NOMO-1 (cell line): ENCODE data around the gene MYO1H.
"Not testable (repeated sequence)": the region's sequence is repeated elsewhere in the genome, so short reads cannot be mapped to it uniquely, and the experiment has no call there.

ENCODE experiments used
- DNase-seq, 2 experiments: peaks; one replicate each; lab custom pipeline; 2025; ENCODE audit not compliant: unreplicated experiment in 2 of 2; lab: John Stamatoyannopoulos, UW

Gene MYO1H

DNA sequence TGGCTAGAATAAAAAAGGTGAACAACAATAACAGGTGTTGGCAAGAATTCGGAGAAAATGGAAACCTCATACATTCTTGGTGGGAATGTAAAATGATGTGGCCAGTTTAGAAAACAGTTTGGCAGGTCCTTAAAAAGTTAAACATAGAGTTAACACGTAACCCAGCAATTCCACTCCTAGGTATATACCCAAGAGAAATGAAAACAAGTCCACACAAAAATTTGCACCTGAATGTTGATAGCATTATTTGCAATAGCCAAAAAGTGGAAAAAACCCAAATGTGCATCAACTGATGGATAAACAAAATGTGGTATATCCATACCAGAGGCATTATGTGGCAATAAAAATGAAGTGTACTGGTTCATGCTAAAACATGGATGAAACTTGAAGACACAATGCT lies 2.3 kb upstream of the MYO1H start:
- DNase-seq, result no peak

DNA sequence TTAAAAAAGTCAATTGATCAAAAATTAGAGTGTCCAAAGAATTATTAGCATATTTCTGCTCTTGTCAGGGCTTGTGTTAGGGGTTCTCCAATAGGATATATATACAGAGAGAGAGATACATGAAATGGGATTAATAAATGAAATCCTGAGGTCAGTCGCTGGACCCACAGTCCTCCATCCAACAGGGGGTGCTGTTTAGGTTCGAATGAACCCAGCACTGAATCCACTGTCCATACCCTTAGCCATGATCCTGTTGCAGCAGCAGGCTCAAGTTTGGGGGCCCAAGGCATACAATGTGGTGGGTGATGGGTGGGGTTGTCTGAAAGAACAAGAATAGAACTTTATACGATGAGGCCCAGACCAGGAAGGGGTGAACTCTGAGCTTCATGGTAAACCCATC lies 780 bp upstream of the MYO1H start:
- DNase-seq, result no peak

DNA sequence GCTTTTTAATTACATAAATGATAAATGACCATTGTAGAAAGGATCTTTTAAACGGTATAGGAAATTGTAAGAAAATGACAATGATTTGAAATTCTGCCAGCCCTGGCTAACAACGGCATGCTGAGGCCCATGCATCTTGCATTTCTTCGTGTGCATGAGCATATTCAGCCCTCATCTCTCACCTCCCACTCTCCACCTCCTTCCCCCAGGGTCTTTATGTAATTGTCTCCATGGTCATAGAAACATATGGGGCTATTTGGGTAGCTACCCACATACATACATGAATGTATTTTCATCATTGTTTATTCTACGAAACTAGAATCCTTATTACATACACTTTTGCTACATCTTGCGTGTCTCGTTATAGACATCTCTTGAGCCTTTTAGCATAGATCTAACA lies 4.5 kb downstream of the MYO1H start:
- no peak for DNase-seq

DNA sequence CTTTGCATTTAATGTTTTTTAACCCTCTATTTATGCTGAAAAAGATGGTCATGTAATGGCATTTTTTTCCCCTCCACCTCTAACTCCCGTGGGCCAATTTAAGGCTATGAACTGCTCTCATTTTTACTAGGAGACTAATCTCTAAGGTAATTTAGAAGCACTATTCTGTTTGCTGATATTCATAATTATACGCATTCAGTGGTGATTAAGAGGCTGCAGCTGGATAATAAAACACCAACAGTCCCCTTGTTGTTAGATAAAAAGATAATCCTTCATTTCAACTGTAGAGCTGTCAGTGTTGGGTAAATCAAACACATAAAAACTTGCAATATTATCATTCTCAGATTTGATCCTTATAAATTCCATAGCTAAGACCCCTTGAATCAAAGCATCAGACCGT lies 8.9 kb downstream of the MYO1H start:
- no peak for DNase-seq

DNA sequence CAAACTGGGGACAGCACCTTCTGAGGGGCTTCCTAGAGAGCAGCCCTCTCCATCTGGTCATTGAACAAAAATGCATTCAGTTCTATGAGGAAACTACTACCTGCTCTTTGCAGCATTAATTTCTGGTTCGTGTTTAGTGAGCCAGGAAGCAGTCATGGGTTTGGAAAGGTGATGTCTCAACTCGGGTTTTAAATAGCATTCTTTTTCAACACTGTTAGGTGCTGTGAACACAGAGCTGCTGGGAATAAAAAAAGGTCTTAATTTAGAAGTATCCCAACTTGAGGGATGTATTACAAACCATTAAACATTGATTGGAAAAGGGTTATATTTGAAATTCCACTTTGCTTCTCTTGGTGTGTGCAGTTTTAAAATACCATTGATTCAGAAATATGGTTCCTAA lies 9.3 kb downstream of the MYO1H start:
- DNase-seq, result no peak

DNA sequence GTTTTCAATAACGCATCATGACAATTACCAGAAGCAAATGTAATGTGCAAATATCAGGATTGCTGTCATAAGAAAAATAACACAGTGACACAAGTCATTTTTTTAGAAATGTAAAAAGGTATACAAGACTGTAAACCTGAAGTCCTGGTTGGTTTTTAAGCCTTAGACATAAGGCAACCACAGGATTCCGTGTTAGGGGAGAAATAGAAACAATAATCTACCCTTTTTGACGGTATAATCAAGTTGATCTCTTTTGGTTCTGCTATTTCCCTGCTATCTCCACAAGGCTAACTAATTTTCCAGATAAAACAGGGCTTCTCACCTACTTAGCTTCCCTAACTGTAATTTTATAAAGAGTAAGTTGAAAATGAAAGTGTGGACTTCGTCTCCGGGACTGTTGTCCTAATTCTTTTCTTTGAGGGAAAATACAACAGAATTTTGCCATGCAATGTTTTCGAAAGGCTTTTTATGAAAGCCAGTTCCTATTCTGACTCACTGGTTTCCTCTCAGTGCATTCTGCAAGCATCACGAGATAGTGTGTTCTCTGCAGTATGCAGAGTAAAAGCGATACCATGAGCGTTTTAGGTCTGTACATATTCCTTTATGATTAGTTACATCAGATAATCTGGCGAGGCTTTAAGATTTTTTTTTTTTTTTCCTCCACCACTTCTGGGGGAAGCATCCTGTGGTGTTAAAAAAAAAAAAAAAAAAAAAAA lies 10.6 kb downstream of the MYO1H start:
- peak in 1 of 2 experiments; percentile 40 for DNase-seq

DNA sequence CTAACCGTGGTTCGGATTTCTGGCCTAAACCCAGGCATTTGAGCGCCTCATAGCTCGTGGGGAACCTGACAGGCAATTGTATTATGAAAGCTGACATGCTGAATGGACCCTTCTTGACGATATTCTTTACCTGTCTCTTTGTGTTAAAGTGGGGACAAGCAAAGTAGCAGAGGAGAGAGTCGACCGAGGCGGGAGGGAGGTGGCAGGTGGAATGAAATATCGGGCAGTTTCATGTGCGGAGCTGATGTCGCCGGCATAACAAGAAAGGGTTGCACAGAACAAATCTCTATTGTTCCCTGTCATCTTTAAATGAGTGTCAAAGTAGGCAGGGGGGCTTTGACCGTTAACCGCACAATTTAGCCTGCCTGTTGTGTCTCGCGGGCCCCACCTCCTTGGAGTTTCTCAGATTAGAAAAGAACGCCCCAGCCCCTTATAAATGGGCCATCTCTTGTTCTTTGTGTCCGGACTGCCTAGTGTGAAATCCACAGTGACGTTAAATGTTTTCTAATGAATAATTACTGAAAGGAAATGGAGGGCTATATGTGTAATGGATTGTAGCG lies 11.5 kb downstream of the MYO1H start:
- DNase-seq, result no peak

DNA sequence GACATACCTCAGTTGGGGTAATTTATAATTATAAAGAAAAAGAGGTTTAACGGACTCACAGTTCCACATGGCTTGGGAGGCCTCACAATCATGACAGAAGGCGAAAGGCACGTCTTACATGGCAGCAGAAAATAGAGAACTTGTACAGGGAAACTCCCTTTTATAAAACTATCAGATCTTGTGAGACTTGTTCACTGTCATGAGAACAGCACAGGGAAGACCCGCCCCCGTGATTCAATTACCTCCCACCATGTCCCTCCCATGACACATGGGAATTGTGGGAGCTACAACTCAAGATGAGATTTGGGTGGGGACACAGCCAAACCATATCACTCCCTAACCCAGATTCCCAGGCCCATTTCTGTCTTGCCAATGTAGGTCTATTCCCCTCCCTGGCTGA lies 22.1 kb downstream of the MYO1H start:
- no peak for DNase-seq

DNA sequence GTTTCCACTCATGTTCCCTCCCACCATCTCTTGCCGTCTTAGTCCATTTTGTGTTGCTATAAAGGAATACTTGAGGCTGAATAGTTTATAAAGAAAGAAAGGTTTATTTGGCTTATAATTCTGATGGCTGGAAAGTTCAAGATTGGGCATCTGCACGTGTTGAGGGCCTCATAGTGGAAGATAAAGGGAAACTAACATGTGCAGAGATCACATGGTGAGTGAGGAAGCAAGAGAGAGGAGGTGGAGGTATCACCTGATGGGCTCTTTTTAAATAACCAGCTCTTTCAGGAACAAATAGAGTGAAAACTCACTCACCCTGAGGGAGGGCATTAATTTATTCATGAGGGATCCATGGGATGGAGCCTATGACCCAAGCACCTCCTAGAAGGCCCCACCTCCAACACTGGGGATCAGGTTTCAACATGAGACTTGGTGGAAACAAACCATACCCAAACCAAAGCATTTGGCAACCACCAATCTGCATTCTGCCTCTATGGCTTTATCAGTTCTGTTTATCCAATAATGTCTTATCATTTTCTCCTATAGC lies 29.5 kb downstream of the MYO1H start:
- no peak for DNase-seq

DNA sequence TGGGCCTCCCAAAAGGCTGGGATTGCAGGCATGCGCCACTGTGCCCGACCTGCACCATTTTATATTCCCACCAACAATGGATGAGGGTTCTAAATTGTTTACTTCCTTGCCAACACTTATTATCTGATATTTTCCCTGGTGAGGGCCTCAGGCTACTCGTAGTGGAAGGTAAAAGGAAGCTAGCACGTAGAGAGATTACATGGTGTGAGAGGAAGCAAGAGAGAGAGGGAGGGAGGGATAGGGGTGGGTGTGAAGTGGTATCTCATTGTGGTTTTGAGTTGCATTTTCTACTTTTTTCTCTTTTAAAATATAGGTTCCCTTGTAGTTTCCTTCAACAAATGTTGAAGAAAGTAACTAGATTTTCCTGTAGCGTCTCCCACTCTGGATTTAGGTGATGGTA lies 30.9 kb downstream of the MYO1H start:
- DNase-seq, result no peak

DNA sequence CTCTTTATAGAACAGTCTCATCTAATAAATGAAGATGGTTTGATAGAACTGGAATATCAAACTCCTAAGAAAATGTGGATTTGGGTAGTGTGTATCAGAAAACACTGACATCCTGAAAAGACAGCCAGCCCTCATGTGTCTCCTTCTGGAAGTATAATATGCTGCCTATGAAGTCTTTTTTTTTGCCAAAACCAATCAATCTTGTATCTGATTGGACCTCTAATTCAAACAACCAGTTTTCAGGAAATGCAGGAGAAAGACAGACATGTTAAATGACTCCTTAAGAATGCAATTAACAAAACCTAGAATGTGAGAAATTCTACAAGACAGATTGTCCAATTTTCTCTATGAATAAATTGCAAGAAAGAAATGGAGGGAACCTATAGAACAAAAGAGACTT lies 34.3 kb downstream of the MYO1H start:
- no peak for DNase-seq

DNA sequence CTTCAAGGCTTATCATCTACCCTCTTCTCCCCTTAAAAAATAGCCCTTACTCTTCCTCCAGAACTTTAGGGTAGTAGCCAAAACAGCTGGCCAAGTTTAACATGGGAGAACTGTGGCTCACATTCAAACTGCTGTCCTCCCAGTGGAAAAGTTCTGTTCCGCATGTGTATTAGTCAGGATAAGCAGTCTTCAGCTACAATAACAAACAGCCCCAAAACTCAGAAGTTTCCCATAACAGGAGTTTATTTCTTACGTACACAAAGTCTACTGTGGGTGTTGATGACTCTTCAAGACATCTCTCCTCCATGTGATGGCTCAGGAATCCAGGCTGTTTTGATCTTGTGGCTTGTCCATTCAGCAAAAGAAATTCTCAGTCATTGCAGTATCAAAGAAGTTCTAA lies 35.5 kb downstream of the MYO1H start:
- no peak for DNase-seq

DNA sequence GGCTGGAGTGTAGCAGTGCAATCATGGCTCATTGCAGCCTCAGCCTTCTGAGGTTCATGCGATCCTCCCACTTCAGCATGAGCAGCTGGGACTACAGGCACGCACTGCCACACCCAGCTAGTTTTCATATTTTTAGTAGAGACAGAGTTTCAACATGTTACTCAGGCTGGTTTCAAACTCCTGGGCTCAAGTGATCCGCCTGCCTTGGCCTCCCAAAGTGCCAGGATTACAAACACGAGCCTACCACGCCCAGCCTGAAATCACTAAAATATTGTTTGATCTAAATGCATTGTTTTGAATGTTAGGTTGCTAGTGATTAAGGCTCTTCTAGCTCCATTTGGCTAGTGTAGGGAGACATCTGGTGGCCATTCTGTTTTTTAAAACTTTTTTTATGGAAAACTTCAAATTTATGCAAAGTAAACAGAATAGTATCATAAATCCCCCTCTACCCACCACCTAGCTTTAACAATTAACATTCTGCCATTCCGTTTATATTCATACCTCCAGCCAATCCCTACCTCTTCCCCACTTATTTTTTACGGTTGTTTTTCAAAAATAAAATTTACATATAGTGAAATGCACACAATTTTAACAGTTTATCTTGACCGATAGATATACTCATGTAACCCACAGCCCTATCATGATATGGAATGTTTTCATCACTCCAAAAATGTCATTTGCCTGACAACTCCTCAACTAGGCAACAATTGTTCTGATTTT lies 37.8 kb downstream of the MYO1H start:
- DNase-seq, result peak; percentile 4 to 22

DNA sequence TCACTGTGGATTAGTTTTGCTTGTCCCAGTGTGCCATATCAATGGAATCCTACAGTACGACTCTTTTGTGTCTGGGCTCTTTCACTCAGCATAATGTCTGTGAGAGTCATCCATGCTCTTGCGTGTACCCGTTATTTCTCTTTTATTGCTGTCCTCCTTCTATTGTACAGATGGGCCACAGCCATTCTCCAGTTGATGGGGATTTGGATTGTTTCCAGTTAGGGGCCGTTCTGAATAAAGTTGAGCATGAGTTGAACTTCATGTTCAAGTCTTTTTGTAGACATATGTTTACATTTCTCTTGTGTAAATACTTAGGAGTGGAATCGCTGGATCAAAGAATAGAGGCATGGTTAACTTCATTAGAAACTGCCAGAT lies 38.3 kb downstream of the MYO1H start:
- DNase-seq, result no peak

DNA sequence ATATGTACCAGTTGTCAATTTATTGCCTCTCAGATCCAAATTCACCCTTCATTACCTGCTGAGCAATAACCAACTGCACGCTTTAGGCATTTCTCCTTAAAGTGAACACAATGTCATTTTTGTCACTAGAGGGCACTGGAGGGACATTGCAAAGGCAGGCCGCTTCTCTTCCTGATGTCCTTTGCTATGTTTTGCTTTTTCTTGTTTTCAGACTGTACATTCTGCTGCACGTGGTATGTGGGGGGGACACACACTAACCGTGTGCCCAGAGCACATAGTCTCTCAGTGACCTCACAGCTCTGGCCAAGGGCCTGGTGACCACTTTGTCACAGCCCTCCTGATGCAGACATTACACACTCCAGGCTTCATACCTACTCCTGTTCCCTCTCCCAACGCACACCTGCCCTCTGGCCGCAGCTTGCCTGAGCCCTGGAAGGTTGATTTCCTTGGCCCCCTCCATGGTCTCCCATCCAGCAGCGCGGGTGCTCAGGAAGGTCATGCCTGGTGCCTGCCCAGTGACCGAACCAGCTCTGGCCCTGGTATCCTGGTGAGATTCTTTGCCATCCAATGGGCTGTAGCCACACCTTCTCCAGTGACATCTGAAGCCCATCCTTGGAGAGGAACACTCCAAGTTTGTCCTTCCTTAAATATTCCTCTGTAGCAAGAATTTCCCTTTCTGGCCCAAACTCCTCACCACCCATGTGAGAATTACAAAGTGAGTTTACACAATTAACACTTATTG lies 39.9 kb downstream of the MYO1H start:
- DNase-seq, result peak; percentile 30 to 58

DNA sequence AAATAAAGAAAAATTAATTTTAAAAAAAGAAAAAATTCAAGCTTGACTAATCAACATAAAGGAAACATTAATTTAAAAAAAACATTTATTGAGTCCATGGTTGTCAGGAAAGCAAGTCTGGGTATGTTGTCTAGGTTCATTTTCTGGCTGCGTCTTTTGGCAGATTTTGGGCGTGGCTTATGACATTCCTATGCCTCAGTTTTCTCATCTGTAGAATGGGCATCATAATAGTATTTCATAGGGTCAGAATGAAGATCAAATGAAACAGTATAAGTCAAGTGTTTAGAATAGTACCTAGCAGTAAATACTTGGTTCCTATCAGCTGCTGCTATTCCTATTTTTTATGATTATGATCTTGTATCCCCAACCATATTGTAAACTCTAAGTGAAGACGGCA lies 40.5 kb downstream of the MYO1H start:
- DNase-seq, result no peak

DNA sequence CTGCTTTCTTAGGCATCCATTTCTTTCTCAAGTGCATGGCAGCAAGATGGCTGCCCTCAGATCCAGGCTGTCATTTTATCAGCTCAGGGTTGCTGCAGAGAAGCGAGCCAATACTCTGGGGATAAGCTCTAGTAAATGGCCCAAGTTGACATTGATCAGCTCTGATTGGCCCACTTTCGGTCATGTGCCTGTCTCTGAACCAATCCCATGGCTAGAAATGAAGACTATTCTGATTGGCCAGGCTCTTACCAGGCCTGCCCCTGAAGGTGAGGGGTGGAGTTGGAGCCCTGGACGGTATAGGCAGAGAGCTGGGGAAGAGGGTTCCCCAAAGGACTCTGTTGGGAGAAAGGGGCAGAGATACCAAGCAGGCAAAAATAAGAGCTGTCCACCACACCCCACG lies 41.4 kb downstream of the MYO1H start:
- DNase-seq, result no peak

DNA sequence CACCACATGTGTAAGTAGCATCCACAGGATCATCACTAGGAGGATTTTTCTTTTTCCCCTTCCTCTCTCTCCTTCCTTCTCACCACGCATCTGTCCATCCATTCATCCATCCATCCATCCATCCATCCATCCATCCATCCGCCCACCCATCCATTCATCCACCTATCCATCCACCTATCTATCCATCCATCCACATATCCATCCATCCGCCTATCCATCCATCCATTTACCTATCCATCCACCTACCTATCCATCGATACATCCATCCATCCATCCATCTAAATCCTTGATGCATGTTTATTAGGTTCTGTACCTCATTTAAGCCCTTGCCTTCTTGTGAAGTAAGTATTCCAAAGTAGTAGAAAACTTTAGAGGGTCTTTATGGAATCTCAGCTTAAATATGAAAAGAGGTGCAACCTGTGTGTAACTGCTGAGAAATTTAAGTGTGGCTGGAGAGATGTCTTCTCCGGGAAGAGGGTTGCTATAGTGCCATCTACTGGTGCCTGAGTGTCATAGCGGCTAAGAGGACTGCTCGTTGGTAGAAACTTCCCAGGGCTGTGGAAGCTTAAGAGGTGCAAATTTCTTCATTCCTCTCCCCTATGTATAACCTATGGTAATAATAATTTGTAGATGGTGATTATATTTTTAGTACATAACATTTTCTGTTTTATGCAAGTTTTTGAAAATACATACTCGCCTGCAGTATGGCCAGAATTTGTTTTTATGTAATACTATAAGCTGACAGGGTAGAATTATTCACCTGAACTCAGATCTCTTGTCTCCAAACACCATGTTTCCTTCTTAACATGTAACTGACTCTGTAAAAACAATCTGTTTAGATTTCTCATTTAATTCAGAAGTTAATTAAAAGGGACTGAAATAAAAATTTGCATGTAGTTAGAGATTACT lies 46.0 kb downstream of the MYO1H start:
- DNase-seq, result peak; percentile 8 to 47

DNA sequence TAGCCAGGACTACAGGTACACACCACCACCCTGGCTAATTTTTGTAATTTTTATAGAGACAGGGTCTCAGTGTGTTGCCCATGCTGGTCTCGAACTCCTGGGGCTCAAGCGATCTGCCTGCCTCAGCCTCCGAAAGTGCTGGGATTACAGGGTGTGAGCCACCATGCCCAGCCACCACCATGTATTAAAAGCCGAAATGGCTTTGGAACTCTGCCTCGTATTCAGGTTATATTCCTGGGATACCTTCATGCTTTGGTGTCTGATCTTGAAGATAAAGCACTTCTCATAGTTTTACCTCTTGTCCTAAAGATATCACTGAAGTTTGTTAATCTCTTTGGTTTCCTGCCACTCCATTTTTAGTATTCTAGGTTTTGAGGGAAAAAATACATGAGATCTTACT lies 47.2 kb downstream of the MYO1H start:
- DNase-seq, result no peak

DNA sequence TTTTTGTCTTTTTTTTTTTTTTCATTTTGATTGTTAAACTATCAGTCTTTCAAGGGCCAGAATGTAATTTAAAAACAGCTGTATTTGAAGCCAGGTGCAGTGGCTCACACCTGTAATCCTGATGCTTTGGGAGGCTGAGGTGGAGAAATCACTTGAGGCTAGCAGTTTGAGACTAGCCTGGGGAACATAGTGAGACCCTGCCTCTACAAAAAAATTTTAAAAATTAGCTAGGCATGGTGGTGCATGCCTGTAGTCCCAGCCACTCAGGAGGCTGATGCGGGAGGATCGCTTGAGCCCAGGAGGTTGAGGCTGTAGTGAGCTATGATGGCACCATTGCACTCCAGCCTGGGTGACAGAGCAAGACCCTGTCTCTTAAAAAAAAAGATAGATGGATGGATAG lies 57.1 kb downstream of the MYO1H start:
- not testable (repeated sequence) for DNase-seq
